ENCODE results near the gene MPP2. TPM values are rescaled to one million over a fixed set of nuclear protein-coding genes. Genes with fewer than 3 reads are reported as not detected.

MPP2 gene
- total and polyA plus RNA-seq, 2 donors (not counting 3 experiments of a cell fraction or from before 2014, with no cell fraction given), result 1.4 to 1.6 TPM

- Histone ChIP-seq H3K9me3 (replicated peaks; ENCODE audit: control insufficient read depth, insufficient read depth, low read length) (no peaks in the 10 kb centered on the region), H3K36me3 (ENCODE audit: control insufficient read depth in 2 of 2, extremely low read depth in 1 of 2, insufficient read depth in 2 of 2, low read length in 2 of 2) (no peaks in the 10 kb centered on the region), H3K27ac (ENCODE audit: insufficient read depth, low read depth, low read length) (no peak overlapping the region), H3K79me2 (ENCODE audit: control insufficient read depth, insufficient read depth, low read length) (no peaks in the 10 kb centered on the region), H3K4me2 (ENCODE audit: insufficient read depth, low read length) (no peak overlapping the region), H3K4me1 (ENCODE audit: control insufficient read depth, extremely low read depth, insufficient read depth, low read length) (no peaks in the 10 kb centered on the region), H3K9me1 (replicated peaks; ENCODE audit: control insufficient read depth, extremely low read depth, insufficient read depth, low read length) (no peaks in the 10 kb centered on the region), H3K27me3 (ENCODE audit: control insufficient read depth in 2 of 2, insufficient read depth in 2 of 2, low read length in 2 of 2) (peaks cover 6 to 15% of the 10 kb centered on the region in 2 experiments), H3K4me3 (replicated peaks in 1 of 3; ENCODE audit: insufficient read depth in 1 of 3, low read depth in 1 of 3, low read length in 3 of 3) (no peak overlapping the region), H3K9ac (replicated peaks; ENCODE audit: extremely low read depth, insufficient read depth, low read length) (no peak overlapping the region), H4K20me1 (replicated peaks; ENCODE audit: control insufficient read depth, extremely low read depth, insufficient read depth, low read length) (no peaks in the 10 kb centered on the region), H2AFZ (ENCODE audit: low read depth, low read length) (no peak overlapping the region)
- intact Hi-C loops (cut with micrococcal nuclease) (no loop called here), dilution Hi-C loops (cut with MboI; ENCODE audit: extremely low pct_ligation_motif_present, low sequenced_read_pairs) (no loop called here)
- CTCF ChIA-PET, result no interaction called here
- TF ChIP-seq EZH2 (IDR thresholded peaks at IDR 0.05; ENCODE audit: borderline replicate concordance, low read depth, low read length, severe bottlenecking), result no peak
- no peak for TF ChIP-seq GATA2 (IDR thresholded peaks at IDR 0.05; ENCODE audit: insufficient read depth, insufficient read length, low read depth, low read length)
- TF ChIP-seq, protein P1, sequence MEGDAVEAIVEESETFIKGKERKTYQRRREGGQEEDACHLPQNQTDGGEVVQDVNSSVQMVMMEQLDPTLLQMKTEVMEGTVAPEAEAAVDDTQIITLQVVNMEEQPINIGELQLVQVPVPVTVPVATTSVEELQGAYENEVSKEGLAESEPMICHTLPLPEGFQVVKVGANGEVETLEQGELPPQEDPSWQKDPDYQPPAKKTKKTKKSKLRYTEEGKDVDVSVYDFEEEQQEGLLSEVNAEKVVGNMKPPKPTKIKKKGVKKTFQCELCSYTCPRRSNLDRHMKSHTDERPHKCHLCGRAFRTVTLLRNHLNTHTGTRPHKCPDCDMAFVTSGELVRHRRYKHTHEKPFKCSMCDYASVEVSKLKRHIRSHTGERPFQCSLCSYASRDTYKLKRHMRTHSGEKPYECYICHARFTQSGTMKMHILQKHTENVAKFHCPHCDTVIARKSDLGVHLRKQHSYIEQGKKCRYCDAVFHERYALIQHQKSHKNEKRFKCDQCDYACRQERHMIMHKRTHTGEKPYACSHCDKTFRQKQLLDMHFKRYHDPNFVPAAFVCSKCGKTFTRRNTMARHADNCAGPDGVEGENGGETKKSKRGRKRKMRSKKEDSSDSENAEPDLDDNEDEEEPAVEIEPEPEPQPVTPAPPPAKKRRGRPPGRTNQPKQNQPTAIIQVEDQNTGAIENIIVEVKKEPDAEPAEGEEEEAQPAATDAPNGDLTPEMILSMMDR (IDR thresholded peaks at IDR 0.05; ENCODE audit: extremely low read depth in 1 of 2, insufficient read depth in 1 of 2, low read depth in 1 of 2, low read length in 2 of 2), result no peak
- FAIRE-seq (no peak), DNase-seq (ENCODE audit: low read depth, low spot score) (no peak)
- POLR2A ChIA-PET, result no interaction called here
- no TSS peak for BruUV-seq (replicated peaks)
Observed at GRCh38 chr17:43873091-43873490, 34.2 kb downstream of the MPP2 start.

DNA sequence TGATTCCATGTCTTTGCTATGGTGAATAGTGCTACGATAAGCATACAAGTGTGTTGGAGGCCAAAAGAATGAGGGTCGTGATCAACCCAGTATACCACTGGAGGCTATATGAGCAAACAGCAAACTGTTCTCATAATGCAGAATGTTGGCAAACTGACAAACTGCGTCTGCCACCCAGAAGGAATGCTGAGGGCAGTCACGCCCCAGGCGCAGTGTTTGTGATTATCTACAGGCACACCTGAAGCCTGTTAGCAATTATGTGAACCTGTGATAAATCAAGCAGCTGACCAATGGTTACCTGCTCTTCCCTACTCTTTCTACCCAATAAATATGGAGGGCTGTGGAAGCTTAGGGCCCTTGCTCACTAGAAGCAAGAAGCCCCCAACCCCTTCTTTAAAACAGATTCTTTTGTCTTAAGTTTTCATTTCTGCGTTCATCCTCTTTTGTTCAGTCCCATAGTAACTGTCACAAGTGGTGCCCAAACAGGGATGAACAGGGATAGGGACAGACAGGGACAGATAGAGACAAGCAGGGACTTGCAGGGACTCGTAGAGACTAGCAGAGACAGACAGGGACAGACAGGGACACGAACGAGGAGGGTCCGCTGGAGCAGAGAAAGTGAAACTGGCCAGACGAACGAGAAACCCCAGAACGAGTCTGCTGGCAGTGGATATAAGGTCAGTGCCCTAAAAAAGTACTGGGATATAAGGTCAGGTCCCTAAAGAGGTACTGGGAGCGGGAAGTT is 35.2 kb downstream of the MPP2 start:
- Histone ChIP-seq H3K9me3 (replicated peaks; ENCODE audit: control insufficient read depth, insufficient read depth, low read length) (no peaks in the 10 kb centered on the region), H4K20me1 (replicated peaks; ENCODE audit: control insufficient read depth, extremely low read depth, insufficient read depth, low read length) (no peaks in the 10 kb centered on the region), H3K4me2 (ENCODE audit: insufficient read depth, low read length) (no peak overlapping the region), H3K79me2 (ENCODE audit: control insufficient read depth, insufficient read depth, low read length) (no peaks in the 10 kb centered on the region), H3K9me1 (replicated peaks; ENCODE audit: control insufficient read depth, extremely low read depth, insufficient read depth, low read length) (no peaks in the 10 kb centered on the region), H3K36me3 (ENCODE audit: control insufficient read depth in 2 of 2, extremely low read depth in 1 of 2, insufficient read depth in 2 of 2, low read length in 2 of 2) (no peaks in the 10 kb centered on the region), H3K27me3 (ENCODE audit: control insufficient read depth in 2 of 2, insufficient read depth in 2 of 2, low read length in 2 of 2) (peaks cover 6 to 20% of the 10 kb centered on the region in 2 experiments), H3K27ac (ENCODE audit: insufficient read depth, low read depth, low read length) (no peak overlapping the region), H3K9ac (replicated peaks; ENCODE audit: extremely low read depth, insufficient read depth, low read length) (no peak overlapping the region), H2AFZ (ENCODE audit: low read depth, low read length) (no peak overlapping the region), H3K4me3 (replicated peaks in 1 of 3; ENCODE audit: insufficient read depth in 1 of 3, low read depth in 1 of 3, low read length in 3 of 3) (no peak overlapping the region), H3K4me1 (ENCODE audit: control insufficient read depth, extremely low read depth, insufficient read depth, low read length) (no peaks in the 10 kb centered on the region)
- intact Hi-C loops (cut with micrococcal nuclease) (no loop called here), dilution Hi-C loops (cut with MboI; ENCODE audit: extremely low pct_ligation_motif_present, low sequenced_read_pairs) (no loop called here)
- ChIA-PET CTCF (no interaction called here), POLR2A (no interaction called here)
- TF ChIP-seq POLR2A (IDR thresholded peaks at IDR 0.05; ENCODE audit: low read depth, low read length) (no peak), EZH2 (IDR thresholded peaks at IDR 0.05; ENCODE audit: borderline replicate concordance, low read depth, low read length, severe bottlenecking) (no peak), FOS (IDR thresholded peaks at IDR 0.05; ENCODE audit: borderline replicate concordance, insufficient read depth, low read length) (no peak), GATA2 (IDR thresholded peaks at IDR 0.05; ENCODE audit: insufficient read depth, insufficient read length, low read depth, low read length) (no peak), MYC (IDR thresholded peaks at IDR 0.05; ENCODE audit: low read depth, low read length) (no peak), JUN (IDR thresholded peaks at IDR 0.05; ENCODE audit: borderline replicate concordance, insufficient read depth, insufficient read length, low read depth) (no peak), MAX (IDR thresholded peaks at IDR 0.05; ENCODE audit: insufficient read depth, insufficient read length) (no peak), POLR2AphosphoS5 (IDR thresholded peaks at IDR 0.05; ENCODE audit: insufficient read depth, low read depth, low read length) (no peak)
- TF ChIP-seq, protein P1 (IDR thresholded peaks at IDR 0.05; ENCODE audit: extremely low read depth in 1 of 2, insufficient read depth in 1 of 2, low read depth in 1 of 2, low read length in 2 of 2), result no peak
- no peak for FAIRE-seq
- BruUV-seq (replicated peaks), result no TSS peak
- DNase-seq (ENCODE audit: low read depth, low spot score), result no peak
